Measurements from ENCODE around the gene ALDH1A3.

The ALDH1A3 gene

GRCh38 chr15:100918690-100919480, 39.3 kb downstream of the ALDH1A3 start, which contains the start of gene LRRK1:
TSS of gene LRRK1 (plus strand) at chr15:100919357. CDS start at chr15:100924633, 5,276 bp downstream.
- Mint-ChIP-seq H3K27ac (no peak within 1 kb of the TSS), H3K4me3 (peak within 1 kb of the TSS; percentile 87), H3K36me3 (no peaks in the 10 kb centered on the region), H3K27me3 (peaks cover 41% of the 10 kb centered on the region), H3K4me1 (ENCODE audit: low read depth) (peaks cover 16% of the 10 kb centered on the region), H3K9me3 (ENCODE audit: low read depth) (no peaks in the 10 kb centered on the region)

- no peak overlapping the region for H3K27ac Mint-ChIP-seq
- peaks cover 34% of the 10 kb centered on the region for H3K27me3 Mint-ChIP-seq
- H3K36me3 Mint-ChIP-seq: no peaks in the 10 kb centered on the region
- H3K4me1 Mint-ChIP-seq (ENCODE audit: low read depth): peaks cover 16% of the 10 kb centered on the region
- peak overlapping the region; percentile 70 for H3K4me3 Mint-ChIP-seq
- H3K9me3 Mint-ChIP-seq (ENCODE audit: low read depth): no peaks in the 10 kb centered on the region
Observed at GRCh38 chr15:100919481-100920405, 40.1 kb downstream of the ALDH1A3 start.

- H3K36me3 Mint-ChIP-seq: no peaks in the 10 kb centered on the region
- no peaks in the 10 kb centered on the region for H3K9me3 Mint-ChIP-seq (ENCODE audit: low read depth)
- H3K27me3 Mint-ChIP-seq: peaks cover 36% of the 10 kb centered on the region
- H3K4me3 Mint-ChIP-seq: peak overlapping the region; percentile 70
- no peak overlapping the region for H3K27ac Mint-ChIP-seq
- peaks cover 16% of the 10 kb centered on the region for H3K4me1 Mint-ChIP-seq (ENCODE audit: low read depth)
Observed at GRCh38 chr15:100920516-100921135, 41.0 kb downstream of the ALDH1A3 start.

GRCh38 chr15:100922192-100923040, 42.8 kb downstream of the ALDH1A3 start:
- Mint-ChIP-seq H3K27me3 (peaks cover 29% of the 10 kb centered on the region), H3K4me1 (ENCODE audit: low read depth) (peaks cover 13% of the 10 kb centered on the region), H3K27ac (no peak overlapping the region), H3K9me3 (ENCODE audit: low read depth) (no peaks in the 10 kb centered on the region), H3K36me3 (no peaks in the 10 kb centered on the region), H3K4me3 (no peak overlapping the region)

GRCh38 chr15:100923076-100923475, 43.4 kb downstream of the ALDH1A3 start:
- Mint-ChIP-seq H3K4me3 (no peak overlapping the region), H3K27me3 (peaks cover 28% of the 10 kb centered on the region), H3K36me3 (no peaks in the 10 kb centered on the region), H3K4me1 (ENCODE audit: low read depth) (peaks cover 12% of the 10 kb centered on the region), H3K9me3 (ENCODE audit: low read depth) (no peaks in the 10 kb centered on the region), H3K27ac (no peak overlapping the region)

GRCh38 chr15:100923902-100924301, 44.3 kb downstream of the ALDH1A3 start:
- no peak overlapping the region for H3K27ac Mint-ChIP-seq
- H3K27me3 Mint-ChIP-seq: peaks cover 25% of the 10 kb centered on the region
- no peaks in the 10 kb centered on the region for H3K36me3 Mint-ChIP-seq
- no peak overlapping the region for H3K4me3 Mint-ChIP-seq
- H3K4me1 Mint-ChIP-seq (ENCODE audit: low read depth): peaks cover 7% of the 10 kb centered on the region
- no peaks in the 10 kb centered on the region for H3K9me3 Mint-ChIP-seq (ENCODE audit: low read depth)

GRCh38 chr15:100924436-100924835, 44.8 kb downstream of the ALDH1A3 start:
- Mint-ChIP-seq H3K27ac (no peak overlapping the region), H3K4me3 (no peak overlapping the region), H3K36me3 (no peaks in the 10 kb centered on the region), H3K27me3 (peaks cover 25% of the 10 kb centered on the region), H3K4me1 (ENCODE audit: low read depth) (peaks cover 7% of the 10 kb centered on the region), H3K9me3 (ENCODE audit: low read depth) (no peaks in the 10 kb centered on the region)

- no peaks in the 10 kb centered on the region for H3K36me3 Mint-ChIP-seq
- H3K27ac Mint-ChIP-seq: no peak overlapping the region
- H3K9me3 Mint-ChIP-seq (ENCODE audit: low read depth): no peaks in the 10 kb centered on the region
- H3K27me3 Mint-ChIP-seq: peaks cover 19% of the 10 kb centered on the region
- no peak overlapping the region for H3K4me3 Mint-ChIP-seq
- H3K4me1 Mint-ChIP-seq (ENCODE audit: low read depth): peaks cover 5% of the 10 kb centered on the region
Observed at GRCh38 chr15:100925480-100925879, 45.8 kb downstream of the ALDH1A3 start.

- Mint-ChIP-seq H3K4me3 (no peak overlapping the region), H3K4me1 (ENCODE audit: low read depth) (peaks cover 5% of the 10 kb centered on the region), H3K9me3 (ENCODE audit: low read depth) (no peaks in the 10 kb centered on the region)
Observed at GRCh38 chr15:100926258-100926657, 46.6 kb downstream of the ALDH1A3 start.

GRCh38 chr15:100926971-100927756, 47.5 kb downstream of the ALDH1A3 start:
- Mint-ChIP-seq H3K4me3 (no peak overlapping the region), H3K9me3 (ENCODE audit: low read depth) (no peaks in the 10 kb centered on the region), H3K27ac (no peak overlapping the region), H3K4me1 (ENCODE audit: low read depth) (peaks cover 5% of the 10 kb centered on the region), H3K36me3 (no peaks in the 10 kb centered on the region), H3K27me3 (peaks cover 8% of the 10 kb centered on the region)

More at GRCh38 chr15:100926258-100926657, 46.6 kb downstream of the ALDH1A3 start:
- Mint-ChIP-seq H3K27me3 (peaks cover 12% of the 10 kb centered on the region), H3K27ac (no peak overlapping the region), H3K36me3 (no peaks in the 10 kb centered on the region)

GRCh38 chr15:100928632-100929280, 49.1 kb downstream of the ALDH1A3 start:
- H3K4me1 Mint-ChIP-seq (ENCODE audit: low read depth): no peaks in the 10 kb centered on the region
- no peaks in the 10 kb centered on the region for H3K36me3 Mint-ChIP-seq
- H3K27me3 Mint-ChIP-seq: peaks cover 5% of the 10 kb centered on the region
- H3K9me3 Mint-ChIP-seq (ENCODE audit: low read depth): no peaks in the 10 kb centered on the region
- H3K4me3 Mint-ChIP-seq: no peak overlapping the region
- no peak overlapping the region for H3K27ac Mint-ChIP-seq

GRCh38 chr15:100929641-100930042, 50.0 kb downstream of the ALDH1A3 start:
- Mint-ChIP-seq H3K36me3 (no peaks in the 10 kb centered on the region), H3K4me3 (no peak overlapping the region), H3K4me1 (ENCODE audit: low read depth) (no peaks in the 10 kb centered on the region), H3K9me3 (ENCODE audit: low read depth) (no peaks in the 10 kb centered on the region), H3K27ac (no peak overlapping the region), H3K27me3 (peaks cover 5% of the 10 kb centered on the region)

- H3K4me3 Mint-ChIP-seq: no peak overlapping the region
- H3K36me3 Mint-ChIP-seq: no peaks in the 10 kb centered on the region
- H3K4me1 Mint-ChIP-seq (ENCODE audit: low read depth): no peaks in the 10 kb centered on the region
- no peaks in the 10 kb centered on the region for H3K9me3 Mint-ChIP-seq (ENCODE audit: low read depth)
- H3K27ac Mint-ChIP-seq: no peak overlapping the region
- H3K27me3 Mint-ChIP-seq: peaks cover 6% of the 10 kb centered on the region
Observed at GRCh38 chr15:100930306-100930848, 50.7 kb downstream of the ALDH1A3 start.
